ENCODE results near the gene ARMC3. TPM values are rescaled to one million over a fixed set of nuclear protein-coding genes. Genes with fewer than 3 reads are reported as not detected.

Gene ARMC3
- polyA plus RNA-seq, 2 of the 4 experiments (the other 2 are of a cell fraction): 0.09 to 0.59 TPM

- TF ChIP-seq CBX2 (IDR thresholded peaks at IDR 0.05; ENCODE audit: borderline replicate concordance, low read depth): no peak
These were observed 151.8 kb downstream of the ARMC3 start (continued) for GRCh38 chr10:23079700-23080099.

- POLR2A ChIA-PET: no interaction called here
- no peaks in the 10 kb centered on the region for H3K4me1 ChIP-seq
- no peak for FAIRE-seq
These were observed 152.4 kb downstream of the ARMC3 start for GRCh38 chr10:23080262-23080661.

GRCh38 chr10:23081221-23081750 is 153.4 kb downstream of the ARMC3 start:
- H3K9me3 ChIP-seq: no peaks in the 10 kb centered on the region
- no peak for ATAC-seq
- H3K4me3 ChIP-seq: no peak overlapping the region
- WGBS (ENCODE audit: missing lambda C conversion rate): 20% methylated on average over 7 of the region's 7 CpGs
- TF ChIP-seq RNF2 (IDR thresholded peaks at IDR 0.05; ENCODE audit: borderline replicate concordance, low read depth) (no peak), CBX2 (IDR thresholded peaks at IDR 0.05; ENCODE audit: borderline replicate concordance, low read depth) (no peak), NFE2L2 (conservative IDR thresholded peaks at IDR 0.05; ENCODE audit: low read length) (no peak), JUN (IDR thresholded peaks at IDR 0.05) (no peak)
- no peak overlapping the region for H3K4me2 ChIP-seq
- DNase-seq (ENCODE audit: low read depth in 1 of 2, low spot score in 1 of 2): no peak
- FAIRE-seq: no peak
- H3K4me1 ChIP-seq: no peaks in the 10 kb centered on the region
- ChIA-PET POLR2A (no interaction called here), CTCF (no interaction called here)
- H3K27ac ChIP-seq: no peak overlapping the region

More at GRCh38 chr10:23080262-23080661, 152.4 kb downstream of the ARMC3 start:
- ATAC-seq (no peak), DNase-seq (ENCODE audit: low read depth in 1 of 2, low spot score in 1 of 2) (no peak)
- Histone ChIP-seq H3K4me2 (no peak overlapping the region), H3K9me3 (no peaks in the 10 kb centered on the region), H3K27ac (no peak overlapping the region), H3K4me3 (no peak overlapping the region)
- WGBS (ENCODE audit: missing lambda C conversion rate): 31% methylated on average over 7 of the region's 7 CpGs
- CTCF ChIA-PET: interaction anchor here (0.8 kb wide), 1 partner anchor 1562 kb away, joined by 3 read pairs; no protein-coding TSS in a partner anchor
- TF ChIP-seq CHD2 (IDR thresholded peaks at IDR 0.05; ENCODE audit: low read length, partially characterized antibody): no peak
- TF ChIP-seq TP53 (CRISPR knock-in tag; IDR thresholded peaks at IDR 0.05): no peak
- TF ChIP-seq RFX5 (IDR thresholded peaks at IDR 0.05): no peak
- no peak for TF ChIP-seq BHLHE40 (IDR thresholded peaks at IDR 0.05; ENCODE audit: low read depth, low read length)
- TF ChIP-seq HOXA7 (CRISPR knock-in tag; IDR thresholded peaks at IDR 0.05): no peak
- no peak for TF ChIP-seq KDM5A (IDR thresholded peaks at IDR 0.05)
- TF ChIP-seq, protein P1, sequence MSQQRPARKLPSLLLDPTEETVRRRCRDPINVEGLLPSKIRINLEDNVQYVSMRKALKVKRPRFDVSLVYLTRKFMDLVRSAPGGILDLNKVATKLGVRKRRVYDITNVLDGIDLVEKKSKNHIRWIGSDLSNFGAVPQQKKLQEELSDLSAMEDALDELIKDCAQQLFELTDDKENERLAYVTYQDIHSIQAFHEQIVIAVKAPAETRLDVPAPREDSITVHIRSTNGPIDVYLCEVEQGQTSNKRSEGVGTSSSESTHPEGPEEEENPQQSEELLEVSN (IDR thresholded peaks at IDR 0.05; ENCODE audit: borderline replicate concordance, low read depth): no peak
- TF ChIP-seq ESRRA (IDR thresholded peaks at IDR 0.05; ENCODE audit: borderline replicate concordance, low read length): no peak
- TF ChIP-seq EHF (CRISPR knock-in tag; IDR thresholded peaks at IDR 0.05): no peak
- TF ChIP-seq RNF2 (IDR thresholded peaks at IDR 0.05; ENCODE audit: borderline replicate concordance, low read depth): no peak
- TF ChIP-seq, protein P2, sequence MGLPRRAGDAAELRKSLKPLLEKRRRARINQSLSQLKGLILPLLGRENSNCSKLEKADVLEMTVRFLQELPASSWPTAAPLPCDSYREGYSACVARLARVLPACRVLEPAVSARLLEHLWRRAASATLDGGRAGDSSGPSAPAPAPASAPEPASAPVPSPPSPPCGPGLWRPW (IDR thresholded peaks at IDR 0.05): no peak
- TF ChIP-seq RCOR1 (IDR thresholded peaks at IDR 0.05; ENCODE audit: low read depth, low read length): no peak
- TF ChIP-seq, protein P3, sequence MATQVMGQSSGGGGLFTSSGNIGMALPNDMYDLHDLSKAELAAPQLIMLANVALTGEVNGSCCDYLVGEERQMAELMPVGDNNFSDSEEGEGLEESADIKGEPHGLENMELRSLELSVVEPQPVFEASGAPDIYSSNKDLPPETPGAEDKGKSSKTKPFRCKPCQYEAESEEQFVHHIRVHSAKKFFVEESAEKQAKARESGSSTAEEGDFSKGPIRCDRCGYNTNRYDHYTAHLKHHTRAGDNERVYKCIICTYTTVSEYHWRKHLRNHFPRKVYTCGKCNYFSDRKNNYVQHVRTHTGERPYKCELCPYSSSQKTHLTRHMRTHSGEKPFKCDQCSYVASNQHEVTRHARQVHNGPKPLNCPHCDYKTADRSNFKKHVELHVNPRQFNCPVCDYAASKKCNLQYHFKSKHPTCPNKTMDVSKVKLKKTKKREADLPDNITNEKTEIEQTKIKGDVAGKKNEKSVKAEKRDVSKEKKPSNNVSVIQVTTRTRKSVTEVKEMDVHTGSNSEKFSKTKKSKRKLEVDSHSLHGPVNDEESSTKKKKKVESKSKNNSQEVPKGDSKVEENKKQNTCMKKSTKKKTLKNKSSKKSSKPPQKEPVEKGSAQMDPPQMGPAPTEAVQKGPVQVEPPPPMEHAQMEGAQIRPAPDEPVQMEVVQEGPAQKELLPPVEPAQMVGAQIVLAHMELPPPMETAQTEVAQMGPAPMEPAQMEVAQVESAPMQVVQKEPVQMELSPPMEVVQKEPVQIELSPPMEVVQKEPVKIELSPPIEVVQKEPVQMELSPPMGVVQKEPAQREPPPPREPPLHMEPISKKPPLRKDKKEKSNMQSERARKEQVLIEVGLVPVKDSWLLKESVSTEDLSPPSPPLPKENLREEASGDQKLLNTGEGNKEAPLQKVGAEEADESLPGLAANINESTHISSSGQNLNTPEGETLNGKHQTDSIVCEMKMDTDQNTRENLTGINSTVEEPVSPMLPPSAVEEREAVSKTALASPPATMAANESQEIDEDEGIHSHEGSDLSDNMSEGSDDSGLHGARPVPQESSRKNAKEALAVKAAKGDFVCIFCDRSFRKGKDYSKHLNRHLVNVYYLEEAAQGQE (IDR thresholded peaks at IDR 0.05): no peak
- no peak for TF ChIP-seq HOXB13 (CRISPR knock-in tag; IDR thresholded peaks at IDR 0.05; ENCODE audit: low read depth)
- no peak for TF ChIP-seq BCL3 (IDR thresholded peaks at IDR 0.05)
- no peak for TF ChIP-seq JUN (IDR thresholded peaks at IDR 0.05)
- TF ChIP-seq RAD21 (conservative IDR thresholded peaks at IDR 0.05 in 1 of 2, IDR thresholded peaks at IDR 0.05 in 1 of 2): no peak
- TF ChIP-seq, protein P4, sequence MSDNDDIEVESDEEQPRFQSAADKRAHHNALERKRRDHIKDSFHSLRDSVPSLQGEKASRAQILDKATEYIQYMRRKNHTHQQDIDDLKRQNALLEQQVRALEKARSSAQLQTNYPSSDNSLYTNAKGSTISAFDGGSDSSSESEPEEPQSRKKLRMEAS (IDR thresholded peaks at IDR 0.05): no peak
